SIG-M5 treated with dmso at 0.1 percent for 504 hours (cell line): ENCODE results near the gene BNIPL.

Experiments
- DNase-seq: peaks from one replicate; lab custom pipeline; 2025; ENCODE audit not compliant: unreplicated experiment; lab: John Stamatoyannopoulos, UW

Gene BNIPL

DNA sequence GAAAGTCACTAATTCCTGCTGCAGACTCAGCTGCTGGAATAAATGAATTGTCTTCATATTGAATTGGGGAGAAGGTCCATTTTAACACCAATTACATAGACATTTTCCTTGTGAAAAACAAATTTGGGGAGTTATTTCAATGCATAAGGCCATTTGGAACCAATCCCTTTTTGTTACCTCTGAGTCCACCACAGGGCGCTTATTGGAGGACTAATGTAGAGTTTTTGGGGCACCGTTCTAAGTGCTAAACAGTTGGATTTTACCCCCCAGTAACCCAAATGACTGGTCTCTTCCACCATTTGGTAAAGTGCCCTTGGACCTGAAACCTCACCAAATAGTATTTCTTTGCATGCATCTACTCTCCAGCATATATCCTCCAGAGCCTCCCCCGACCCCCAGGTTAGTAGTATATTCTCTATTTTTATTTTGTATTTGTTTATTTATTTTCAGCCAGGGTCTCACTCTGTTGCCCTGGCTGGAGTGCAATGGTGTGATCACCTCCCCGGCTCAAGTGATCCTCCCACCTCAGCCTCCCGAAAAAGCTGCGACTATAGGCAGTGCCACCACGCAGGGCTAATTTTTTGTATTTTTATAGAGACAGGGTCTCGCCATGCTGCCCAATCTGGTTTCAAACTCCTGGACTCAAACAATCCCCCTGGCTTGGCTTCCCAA, 26.6 kb upstream of the BNIPL start:
- no peak for DNase-seq

GRCh38 chr1:151010346-151010726, 26.1 kb upstream of the BNIPL start:
- no peak for DNase-seq

DNA sequence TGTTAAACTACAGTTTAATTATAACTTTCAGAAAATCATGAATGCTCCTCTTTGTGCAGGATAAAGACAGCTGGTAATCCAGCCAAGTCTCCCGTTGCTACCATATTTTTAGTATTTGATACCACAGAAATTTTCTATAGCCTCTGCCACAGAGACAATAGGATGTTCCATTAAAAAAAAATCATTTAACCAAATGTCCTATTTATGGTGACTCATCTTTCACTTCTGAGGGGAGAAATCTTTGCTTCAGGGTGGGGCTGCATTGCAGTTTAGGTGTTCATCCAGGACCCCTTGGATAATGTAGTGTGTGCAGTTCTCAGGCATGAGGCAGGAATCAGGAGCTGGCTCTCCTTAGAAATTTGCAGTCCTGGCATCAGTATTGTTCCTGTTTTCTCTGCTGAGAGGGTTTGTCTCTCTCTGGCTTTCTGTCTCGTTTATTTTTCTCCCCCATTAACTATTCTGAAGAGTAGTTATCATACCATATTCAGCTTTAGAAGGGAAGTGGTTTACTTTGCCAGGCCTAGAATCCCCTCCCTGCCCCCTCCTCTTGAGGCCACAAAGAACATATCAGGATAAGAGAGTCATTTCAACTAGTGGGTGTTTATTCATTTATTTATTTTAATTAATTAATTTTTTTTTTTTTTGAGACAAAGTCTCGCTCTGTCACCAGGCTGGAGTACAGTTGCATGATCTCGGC, 25.1 kb upstream of the BNIPL start:
- no peak for DNase-seq

- DNase-seq, result no peak
Observed at GRCh38 chr1:151012684-151013471, 23.5 kb upstream of the BNIPL start.

GRCh38 chr1:151013518-151013917, 22.9 kb upstream of the BNIPL start:
- DNase-seq, result no peak

GRCh38 chr1:151024540-151025146, 11.7 kb upstream of the BNIPL start:
- peak; percentile 80 for DNase-seq

DNA sequence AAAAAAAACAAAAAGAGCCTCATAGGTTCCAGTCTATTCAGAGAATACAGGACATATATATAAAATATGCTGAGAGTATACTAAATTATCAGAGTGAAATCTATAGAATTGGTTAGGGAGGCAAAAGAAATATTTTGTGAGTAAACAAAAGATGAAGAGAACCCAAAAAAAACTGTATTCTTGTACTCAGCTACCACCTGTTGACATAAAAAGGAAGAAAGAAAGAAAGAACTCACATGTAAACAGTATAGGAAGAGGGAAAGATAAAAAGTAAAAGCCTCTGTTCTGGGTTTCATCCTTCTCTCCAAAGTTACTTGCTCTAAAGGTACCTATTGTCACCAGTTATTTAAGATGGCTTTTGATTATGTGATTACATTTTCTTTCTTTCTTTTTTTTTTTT, 9.9 kb upstream of the BNIPL start:
- no peak for DNase-seq

DNA sequence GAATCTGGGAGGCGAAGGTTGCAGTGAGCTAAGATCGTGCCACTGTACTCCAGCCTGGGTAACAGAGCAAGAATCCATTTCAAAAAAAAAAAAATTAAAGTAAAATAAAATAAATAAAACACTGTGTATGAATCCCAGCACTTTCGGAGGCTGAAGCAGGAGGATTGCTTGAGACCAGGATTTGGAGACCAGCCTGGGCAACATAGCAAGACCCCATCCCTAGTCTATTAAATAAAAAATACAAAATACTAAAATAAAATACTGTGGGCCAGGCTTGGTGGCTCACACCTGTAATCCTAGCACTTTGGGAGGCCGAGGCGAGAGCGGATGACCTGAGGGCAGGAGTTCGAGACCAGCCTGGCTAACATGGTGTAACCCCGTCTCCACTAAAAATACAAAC, 4.2 kb upstream of the BNIPL start:
- no peak for DNase-seq

DNA sequence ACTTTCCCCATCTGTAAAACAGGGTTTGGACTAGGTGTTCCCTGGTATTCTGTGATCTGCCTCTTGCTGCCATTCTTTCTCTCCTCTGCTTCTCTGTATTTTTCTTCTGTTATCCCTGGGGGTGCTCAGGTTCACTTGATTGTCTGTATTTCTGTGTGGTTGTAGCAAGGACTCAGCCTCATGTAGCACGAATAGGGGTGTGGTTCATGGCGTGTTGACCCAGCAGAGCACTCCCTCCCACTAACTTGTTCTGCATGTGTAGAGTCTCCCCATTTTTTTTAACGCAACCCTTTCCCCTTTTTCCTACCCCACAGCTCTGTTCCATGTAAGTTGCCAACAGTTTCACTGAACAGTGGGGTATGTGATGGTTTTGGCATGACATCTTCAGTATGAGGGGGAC, 1.2 kb upstream of the BNIPL start:
- DNase-seq, result no peak

- no peak for DNase-seq
Observed at GRCh38 chr1:151037032-151037431, 646 bp downstream of the BNIPL start.

- no peak for DNase-seq
Observed at GRCh38 chr1:151039521-151039920, 3.1 kb downstream of the BNIPL start.

DNA sequence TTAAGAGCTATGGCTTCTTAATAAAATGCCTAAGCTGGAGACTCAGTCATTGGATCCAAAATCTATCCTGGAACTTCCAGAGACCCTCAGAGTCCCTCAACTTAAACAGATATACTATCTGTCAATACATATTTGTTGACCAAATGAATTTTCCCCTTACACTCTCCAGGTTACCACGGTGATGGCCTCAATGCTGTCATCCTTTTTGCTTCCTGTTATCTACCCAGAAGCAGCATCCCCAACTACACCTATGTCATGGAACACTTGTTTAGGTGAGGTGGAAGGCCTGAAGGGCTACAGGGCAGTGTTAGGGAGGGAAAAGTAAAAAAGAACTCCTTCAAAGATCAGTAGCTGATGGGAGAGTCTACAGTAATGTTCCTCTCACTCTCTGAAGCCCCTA, 6.8 kb downstream of the BNIPL start:
- no peak for DNase-seq

- peak; percentile 34 for DNase-seq
Observed at GRCh38 chr1:151047591-151047924, 11.2 kb downstream of the BNIPL start, which contains the start of gene C1orf56. Gene C1orf56 (plus strand): TSS chr1:151047751. CDS start chr1:151047848, 97 bp downstream.

DNA sequence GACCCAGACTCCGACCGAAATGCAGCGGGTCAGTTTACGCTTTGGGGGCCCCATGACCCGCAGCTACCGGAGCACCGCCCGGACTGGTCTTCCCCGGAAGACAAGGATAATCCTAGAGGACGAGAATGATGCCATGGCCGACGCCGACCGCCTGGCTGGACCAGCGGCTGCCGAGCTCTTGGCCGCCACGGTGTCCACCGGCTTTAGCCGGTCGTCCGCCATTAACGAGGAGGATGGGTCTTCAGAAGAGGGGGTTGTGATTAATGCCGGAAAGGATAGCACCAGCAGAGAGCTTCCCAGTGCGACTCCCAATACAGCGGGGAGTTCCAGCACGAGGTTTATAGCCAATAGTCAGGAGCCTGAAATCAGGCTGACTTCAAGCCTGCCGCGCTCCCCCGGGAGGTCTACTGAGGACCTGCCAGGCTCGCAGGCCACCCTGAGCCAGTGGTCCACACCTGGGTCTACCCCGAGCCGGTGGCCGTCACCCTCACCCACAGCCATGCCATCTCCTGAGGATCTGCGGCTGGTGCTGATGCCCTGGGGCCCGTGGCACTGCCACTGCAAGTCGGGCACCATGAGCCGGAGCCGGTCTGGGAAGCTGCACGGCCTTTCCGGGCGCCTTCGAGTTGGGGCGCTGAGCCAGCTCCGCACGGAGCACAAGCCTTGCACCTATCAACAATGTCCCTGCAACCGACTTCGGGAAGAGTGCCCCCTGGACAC, 11.7 kb downstream of the BNIPL start:
- peak; percentile 78 for DNase-seq

GRCh38 chr1:151048645-151049032, 12.3 kb downstream of the BNIPL start:
- no peak for DNase-seq

GRCh38 chr1:151049458-151049857, 13.1 kb downstream of the BNIPL start:
- no peak for DNase-seq

DNA sequence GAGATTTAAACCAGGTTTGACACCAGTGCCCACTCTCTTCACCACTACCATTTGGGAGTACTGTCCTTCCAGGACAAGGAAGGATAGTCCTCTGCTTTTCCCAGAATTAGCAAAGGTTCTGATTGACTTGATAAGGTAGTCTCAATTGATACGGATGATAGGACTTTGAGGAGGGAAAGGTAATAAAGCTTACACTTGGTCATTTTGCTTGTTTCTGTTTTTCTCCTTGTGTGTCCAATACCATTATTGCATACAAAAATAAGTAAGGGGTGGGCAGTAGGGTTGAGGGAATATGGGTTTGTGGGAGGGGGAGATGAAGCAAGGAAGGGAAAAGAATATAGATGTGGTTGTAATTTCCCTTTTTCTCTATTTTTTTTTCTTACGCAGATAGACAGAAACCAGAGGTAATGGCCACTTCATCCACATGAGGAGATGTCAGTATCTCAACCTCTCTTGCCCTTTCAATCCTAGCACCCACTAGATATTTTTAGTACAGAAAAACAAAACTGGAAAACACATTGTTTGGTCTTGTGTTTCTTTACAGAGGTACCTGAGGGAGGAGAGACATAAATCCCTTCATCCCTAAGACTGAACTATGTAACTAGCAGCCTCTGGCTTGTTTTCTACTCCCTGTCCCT, 13.8 kb downstream of the BNIPL start:
- DNase-seq, result no peak

- DNase-seq, result no peak
Observed at GRCh38 chr1:151051356-151052009, 15.1 kb downstream of the BNIPL start.

GRCh38 chr1:151054971-151055547, 18.7 kb downstream of the BNIPL start:
- DNase-seq, result no peak

DNA sequence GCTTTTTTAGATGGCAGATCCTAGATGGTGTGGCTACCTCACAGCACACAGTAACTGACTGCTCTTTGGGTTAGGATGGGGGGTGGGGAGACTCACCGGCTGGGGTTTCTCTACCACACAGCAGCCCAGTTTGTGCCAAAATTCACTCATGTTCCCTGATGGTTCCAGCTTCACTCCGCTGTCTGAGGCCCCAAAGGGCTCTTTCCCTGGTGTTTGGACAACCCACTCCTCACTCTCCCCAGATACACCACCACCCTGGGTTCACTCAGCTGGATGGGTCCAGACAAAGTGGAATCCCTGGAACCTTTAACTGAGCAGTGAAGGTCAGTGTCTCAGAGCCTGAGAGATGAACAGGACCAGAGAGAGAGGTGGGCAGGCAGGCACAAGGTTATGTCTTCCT, 19.2 kb downstream of the BNIPL start:
- DNase-seq, result no peak
